Trophoblast cell (in vitro differentiated cells and primary cell): ENCODE data around the gene SLC39A9.

Experiments
- DNase-seq, 2 donors: peaks; one replicate each; pipeline ENCODE4 v3.0.0-alpha.2; 2016
- H2AFZ ChIP-seq: 2 replicates; pipeline ENCODE4 v1.6.1; 2013; ENCODE audit warnings: low read length, moderate library complexity, mild to moderate bottlenecking; ENCODE audit not compliant: insufficient read depth, poor library complexity
- H2AK5ac ChIP-seq: 2 replicates; pipeline ENCODE4 v1.6.1; 2013; ENCODE audit warnings: mild to moderate bottlenecking, low read length
- H2BK120ac ChIP-seq: 2 replicates; pipeline ENCODE4 v1.6.1; 2013; ENCODE audit warnings: low read length, mild to moderate bottlenecking, moderate library complexity; ENCODE audit not compliant: insufficient read depth, poor library complexity
- H2BK12ac ChIP-seq: 2 replicates; pipeline ENCODE4 v1.6.1; 2013; ENCODE audit warnings: mild to moderate bottlenecking, low read length, moderate library complexity
- H2BK5ac ChIP-seq: 2 replicates; pipeline ENCODE4 v1.6.1; 2013; ENCODE audit warnings: low read length, low read depth, moderate library complexity, mild to moderate bottlenecking; ENCODE audit not compliant: poor library complexity
- H3K14ac ChIP-seq: 2 replicates; pipeline ENCODE4 v1.6.1; 2013; ENCODE audit warnings: mild to moderate bottlenecking, low read length
- H3K18ac ChIP-seq: 2 replicates; pipeline ENCODE4 v1.6.1; 2013; ENCODE audit warnings: mild to moderate bottlenecking, low read length
- H3K23ac ChIP-seq: 2 replicates; pipeline ENCODE4 v1.6.1; 2013; ENCODE audit warnings: low read length
- H3K27ac ChIP-seq: 2 replicates; pipeline ENCODE4 v1.5.1; 2013; ENCODE audit warnings: low read depth, mild to moderate bottlenecking, inconsistent platforms, low read length, moderate library complexity
- H3K27me3 ChIP-seq: 2 replicates; pipeline ENCODE4 v1.6.1; 2013; ENCODE audit warnings: inconsistent platforms, mild to moderate bottlenecking, low read length, moderate library complexity; ENCODE audit not compliant: insufficient read depth
- H3K36me3 ChIP-seq, 2 experiments: 1 replicate in 1 of 2; 2 replicates in 1 of 2; pipeline ENCODE4 v1.6.1; 2013; ENCODE audit warnings: low read length in 2 of 2, mild to moderate bottlenecking in 2 of 2, moderate library complexity in 1 of 2; ENCODE audit not compliant: insufficient read depth in 2 of 2, control insufficient read depth in 1 of 2
- H3K4ac ChIP-seq: 2 replicates; pipeline ENCODE4 v1.6.1; 2013; ENCODE audit warnings: low read depth, mild to moderate bottlenecking, low read length, moderate library complexity
- H3K4me1 ChIP-seq, 2 experiments: 1 replicate in 1 of 2; 2 replicates in 1 of 2; pipeline ENCODE4 v1.6.1; 2013; ENCODE audit warnings: low read length in 2 of 2, mild to moderate bottlenecking in 2 of 2, moderate library complexity in 1 of 2; ENCODE audit not compliant: insufficient read depth in 2 of 2, control insufficient read depth in 1 of 2
- H3K4me2 ChIP-seq: 2 replicates; pipeline ENCODE4 v1.6.1; 2013; ENCODE audit warnings: inconsistent platforms, mild to moderate bottlenecking, low read length, moderate library complexity
- H3K4me3 ChIP-seq: 2 replicates; pipeline ENCODE4 v1.5.1; 2013; ENCODE audit warnings: mild to moderate bottlenecking, low read depth, low read length, inconsistent platforms
- H3K79me1 ChIP-seq: one replicate; pipeline ENCODE4 v1.6.1; 2013; ENCODE audit warnings: low read length
- H3K79me2 ChIP-seq: 2 replicates; pipeline ENCODE4 v1.6.1; 2013; ENCODE audit warnings: low read length, mild to moderate bottlenecking; ENCODE audit not compliant: control insufficient read depth, insufficient read depth, poor library complexity
- H3K9ac ChIP-seq: 2 replicates; pipeline ENCODE4 v1.6.1; 2013; ENCODE audit warnings: mild to moderate bottlenecking, low read length
- H3K9me3 ChIP-seq: 2 replicates; pipeline ENCODE4 v1.6.1; 2013; ENCODE audit warnings: low read depth, mild to moderate bottlenecking, control low read depth, inconsistent platforms, low read length; ENCODE audit not compliant: insufficient read depth
- H4K12ac ChIP-seq: 2 replicates; pipeline ENCODE4 v1.6.1; 2013; ENCODE audit warnings: low read depth, mild to moderate bottlenecking, low read length, moderate library complexity
- H4K8ac ChIP-seq: 2 replicates; pipeline ENCODE4 v1.6.1; 2013; ENCODE audit warnings: low read depth, mild to moderate bottlenecking, low read length, moderate library complexity
- H4K91ac ChIP-seq: one replicate; pipeline ENCODE4 v1.6.1; 2013; ENCODE audit warnings: low read depth, mild to moderate bottlenecking, low read length, moderate library complexity
- WGBS: extraction: QIAGEN DNeasy Blood & Tissue Kit; methylation state at CpG from one replicate; pipeline ENCODE4 v1.1.7; 2013; ENCODE audit warnings: missing lambda C conversion rate; ENCODE audit not compliant: insufficient read length, insufficient coverage; ENCODE audit errors: extremely low coverage; 5-methylcytosine and 5-hydroxymethylcytosine counted together

The SLC39A9 gene

GRCh38 chr14:69355607-69356281 lies 42.7 kb upstream of the SLC39A9 start:
- H3K36me3 ChIP-seq = no peaks in the 10 kb centered on the region
- no peak overlapping the region for H4K91ac ChIP-seq
- H3K79me2 ChIP-seq = no peaks in the 10 kb centered on the region
- no peak overlapping the region for H2BK12ac ChIP-seq
- WGBS = no CpG with 5 or more reads among the region's 6 CpGs
- no peak overlapping the region for H3K27ac ChIP-seq
- no peak for DNase-seq
- peaks cover 5% of the 10 kb centered on the region for H3K9me3 ChIP-seq
- H3K27me3 ChIP-seq = no peaks in the 10 kb centered on the region
- H2AFZ ChIP-seq = no peak overlapping the region
- H2BK5ac ChIP-seq = no peak overlapping the region
- no peak overlapping the region for H3K9ac ChIP-seq
- peaks cover 3% of the 10 kb centered on the region for H3K79me1 ChIP-seq
- H4K12ac ChIP-seq = no peak overlapping the region
- no peak overlapping the region for H3K23ac ChIP-seq
- no peak overlapping the region for H2AK5ac ChIP-seq
- no peak overlapping the region for H2BK120ac ChIP-seq
- H4K8ac ChIP-seq = no peak overlapping the region
- no peak overlapping the region for H3K4me2 ChIP-seq
- no peak overlapping the region for H3K4me3 ChIP-seq
- H3K14ac ChIP-seq = no peak overlapping the region
- H3K4ac ChIP-seq = no peak overlapping the region
- peaks cover 11 to 13% of the 10 kb centered on the region in 2 experiments for H3K4me1 ChIP-seq
- H3K18ac ChIP-seq = no peak overlapping the region

GRCh38 chr14:69356903-69357543 lies 41.5 kb upstream of the SLC39A9 start:
- no CpG with 5 or more reads among the region's 7 CpGs for WGBS
- H3K4ac ChIP-seq = no peak overlapping the region
- no peak overlapping the region for H2BK12ac ChIP-seq
- H3K4me2 ChIP-seq = peak overlapping the region; percentile 5
- no peak overlapping the region for H2AFZ ChIP-seq
- H3K4me3 ChIP-seq = no peak overlapping the region
- H3K36me3 ChIP-seq = no peaks in the 10 kb centered on the region
- peak overlapping the region; percentile 5 for H3K27ac ChIP-seq
- no peaks in the 10 kb centered on the region for H3K27me3 ChIP-seq
- H4K8ac ChIP-seq = no peak overlapping the region
- no peak overlapping the region for H2AK5ac ChIP-seq
- no peak overlapping the region for H2BK5ac ChIP-seq
- no peak overlapping the region for H3K23ac ChIP-seq
- no peak overlapping the region for H4K12ac ChIP-seq
- H2BK120ac ChIP-seq = no peak overlapping the region
- H3K4me1 ChIP-seq = peaks cover 11 to 13% of the 10 kb centered on the region in 2 experiments
- no peak overlapping the region for H4K91ac ChIP-seq
- H3K9ac ChIP-seq = no peak overlapping the region
- H3K18ac ChIP-seq = no peak overlapping the region
- peak; percentile 67 to 79 for DNase-seq
- no peaks in the 10 kb centered on the region for H3K79me2 ChIP-seq
- H3K79me1 ChIP-seq = peaks cover 3% of the 10 kb centered on the region
- H3K9me3 ChIP-seq = peaks cover 5% of the 10 kb centered on the region
- H3K14ac ChIP-seq = no peak overlapping the region

GRCh38 chr14:69357544-69358200 lies 40.8 kb upstream of the SLC39A9 start:
- Histone ChIP-seq H2AK5ac (no peak overlapping the region), H3K9ac (no peak overlapping the region), H3K27me3 (no peaks in the 10 kb centered on the region), H3K27ac (no peak overlapping the region), H3K23ac (no peak overlapping the region), H3K9me3 (peaks cover 5% of the 10 kb centered on the region), H2BK12ac (no peak overlapping the region), H2BK120ac (no peak overlapping the region), H2BK5ac (no peak overlapping the region), H4K91ac (no peak overlapping the region), H2AFZ (no peak overlapping the region), H3K4me1 (peaks cover 11 to 13% of the 10 kb centered on the region in 2 experiments), H3K79me2 (no peaks in the 10 kb centered on the region), H4K12ac (no peak overlapping the region), H3K4ac (no peak overlapping the region), H3K18ac (no peak overlapping the region), H3K4me2 (peak overlapping the region; percentile 5), H3K14ac (no peak overlapping the region), H3K79me1 (peaks cover 3% of the 10 kb centered on the region), H3K4me3 (no peak overlapping the region), H4K8ac (no peak overlapping the region), H3K36me3 (no peaks in the 10 kb centered on the region)
- peak; percentile 42 to 80 for DNase-seq
- WGBS = no CpG with 5 or more reads among the region's 7 CpGs

GRCh38 chr14:69358233-69358963 lies 40.1 kb upstream of the SLC39A9 start:
- no peaks in the 10 kb centered on the region for H3K36me3 ChIP-seq

More at GRCh38 chr14:69358233-69358963, 40.1 kb upstream of the SLC39A9 start:
- H3K4me1 ChIP-seq = peaks cover 11 to 13% of the 10 kb centered on the region in 2 experiments
- no CpG with 5 or more reads among the region's 12 CpGs for WGBS
- H3K27ac ChIP-seq = no peak overlapping the region
- peaks cover 3% of the 10 kb centered on the region for H3K79me1 ChIP-seq
- H3K79me2 ChIP-seq = no peaks in the 10 kb centered on the region
- no peak overlapping the region for H3K9ac ChIP-seq
- H4K8ac ChIP-seq = no peak overlapping the region
- H2AK5ac ChIP-seq = no peak overlapping the region
- H3K18ac ChIP-seq = no peak overlapping the region
- no peak for DNase-seq
- peaks cover 5% of the 10 kb centered on the region for H3K9me3 ChIP-seq
- no peak overlapping the region for H3K4me3 ChIP-seq
- no peak overlapping the region for H2BK5ac ChIP-seq
- H3K4ac ChIP-seq = no peak overlapping the region
- no peak overlapping the region for H3K23ac ChIP-seq
- no peak overlapping the region for H4K91ac ChIP-seq
- no peak overlapping the region for H3K14ac ChIP-seq
- no peak overlapping the region for H2BK12ac ChIP-seq
- H4K12ac ChIP-seq = no peak overlapping the region
- H3K27me3 ChIP-seq = no peaks in the 10 kb centered on the region
- H3K4me2 ChIP-seq = no peak overlapping the region
- no peak overlapping the region for H2BK120ac ChIP-seq
- H2AFZ ChIP-seq = no peak overlapping the region
